22Rv1 (cell line): ENCODE measurements around the gene CALHM5.

Experiments
- ZFX ChIP-seq: fragments of 450-650 bp; IDR thresholded peaks from 2 replicates; pipeline ENCODE4 v1.6.1; 2017; ENCODE audit warnings: antibody characterized with exemption, borderline replicate concordance
- TF ChIP-seq, protein P1 (sequence below): fragments of 450-650 bp; IDR thresholded peaks from 2 replicates; pipeline ENCODE4 v1.5.1; 2017; ENCODE audit warnings: mild to moderate bottlenecking

- TF ChIP-seq, protein P1, sequence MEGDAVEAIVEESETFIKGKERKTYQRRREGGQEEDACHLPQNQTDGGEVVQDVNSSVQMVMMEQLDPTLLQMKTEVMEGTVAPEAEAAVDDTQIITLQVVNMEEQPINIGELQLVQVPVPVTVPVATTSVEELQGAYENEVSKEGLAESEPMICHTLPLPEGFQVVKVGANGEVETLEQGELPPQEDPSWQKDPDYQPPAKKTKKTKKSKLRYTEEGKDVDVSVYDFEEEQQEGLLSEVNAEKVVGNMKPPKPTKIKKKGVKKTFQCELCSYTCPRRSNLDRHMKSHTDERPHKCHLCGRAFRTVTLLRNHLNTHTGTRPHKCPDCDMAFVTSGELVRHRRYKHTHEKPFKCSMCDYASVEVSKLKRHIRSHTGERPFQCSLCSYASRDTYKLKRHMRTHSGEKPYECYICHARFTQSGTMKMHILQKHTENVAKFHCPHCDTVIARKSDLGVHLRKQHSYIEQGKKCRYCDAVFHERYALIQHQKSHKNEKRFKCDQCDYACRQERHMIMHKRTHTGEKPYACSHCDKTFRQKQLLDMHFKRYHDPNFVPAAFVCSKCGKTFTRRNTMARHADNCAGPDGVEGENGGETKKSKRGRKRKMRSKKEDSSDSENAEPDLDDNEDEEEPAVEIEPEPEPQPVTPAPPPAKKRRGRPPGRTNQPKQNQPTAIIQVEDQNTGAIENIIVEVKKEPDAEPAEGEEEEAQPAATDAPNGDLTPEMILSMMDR: peak; percentile 11; the same call in 1 of the 2 replicates
- TF ChIP-seq ZFX: no peak
These were observed 22.0 kb downstream of the CALHM5 start for GRCh38 chr6:116533233-116533957.
